OCI-LY3 (cell line): ENCODE measurements around the gene PABPN1L.

Experiments
- CTCF ChIP-seq: fragments of 200-600, 300-600 bp; sonication (generic); IDR thresholded peaks from 2 replicates; pipeline ENCODE4 v1.5.1; 2014; ENCODE audit warnings: antibody characterized with exemption, low read length, low read depth
- EZH2phosphoT487 ChIP-seq: fragments of 200-600 bp; shearing (Covaris generic); IDR thresholded peaks from 2 replicates; pipeline ENCODE4 v1.6.1; 2018; ENCODE audit warnings: antibody characterized with exemption, mixed run types, low read depth

- TF ChIP-seq CTCF (no peak), EZH2phosphoT487 (no peak)
Observed at GRCh38 chr16:88855736-88856121, 10.7 kb downstream of the PABPN1L start.
